ENCODE measurements around the gene MYD88.
A peak's percentile ranks its signal among the peaks of the same experiment; 100 is the strongest.

The MYD88 gene

GRCh38 chr3:38138349-38139190 is at the start of gene MYD88:
Gene MYD88, plus strand, starts transcription at chr3:38138661. Its CDS starts 40 bp downstream, at chr3:38138701.
- DNase-seq (ENCODE audit: low spot score) = peak; percentile 69

GRCh38 chr3:38089163-38089562 is 49.3 kb upstream of the MYD88 start:
- no peak for DNase-seq (ENCODE audit: low spot score)

GRCh38 chr3:38090453-38090852 is 48.0 kb upstream of the MYD88 start:
- DNase-seq (ENCODE audit: low spot score) = no peak

- no peak for DNase-seq (ENCODE audit: low spot score)
Measured at GRCh38 chr3:38094999-38095398, 43.5 kb upstream of the MYD88 start.

GRCh38 chr3:38095669-38096483 is 42.6 kb upstream of the MYD88 start:
- no peak for DNase-seq (ENCODE audit: low spot score)

GRCh38 chr3:38097446-38098375 is 40.8 kb upstream of the MYD88 start:
- DNase-seq (ENCODE audit: low spot score) = no peak

GRCh38 chr3:38098376-38098723 is 40.1 kb upstream of the MYD88 start:
- DNase-seq (ENCODE audit: low spot score) = no peak

- no peak for DNase-seq (ENCODE audit: low spot score)
Measured at GRCh38 chr3:38099518-38099917, 38.9 kb upstream of the MYD88 start.

GRCh38 chr3:38100498-38100897 is 38.0 kb upstream of the MYD88 start:
- DNase-seq (ENCODE audit: low spot score) = no peak

GRCh38 chr3:38101811-38102443 is 36.5 kb upstream of the MYD88 start:
- DNase-seq (ENCODE audit: low spot score) = no peak

- no peak for DNase-seq (ENCODE audit: low spot score)
Measured at GRCh38 chr3:38102444-38102814, 36.0 kb upstream of the MYD88 start.

GRCh38 chr3:38105525-38105924 is 32.9 kb upstream of the MYD88 start:
- DNase-seq (ENCODE audit: low spot score) = no peak

GRCh38 chr3:38107911-38108648 is 30.4 kb upstream of the MYD88 start:
- no peak for DNase-seq (ENCODE audit: low spot score)

GRCh38 chr3:38108649-38109579 is 29.5 kb upstream of the MYD88 start:
- DNase-seq (ENCODE audit: low spot score) = no peak

- DNase-seq (ENCODE audit: low spot score) = no peak
Measured at GRCh38 chr3:38109580-38110313, 28.7 kb upstream of the MYD88 start.

GRCh38 chr3:38110314-38111050 is 28.0 kb upstream of the MYD88 start:
- DNase-seq (ENCODE audit: low spot score) = no peak

GRCh38 chr3:38111201-38111600 is 27.3 kb upstream of the MYD88 start:
- no peak for DNase-seq (ENCODE audit: low spot score)

- no peak for DNase-seq (ENCODE audit: low spot score)
Measured at GRCh38 chr3:38111696-38112377, 26.6 kb upstream of the MYD88 start.
